ACHN (cell line): Measurements from ENCODE around the gene TMOD3.

Experiments
- DNase-seq: peaks from one replicate; pipeline ENCODE4 v3.0.0-alpha.2; 2015
- in situ Hi-C: cut with HindIII; loops from 2 replicates; pipeline ENCODE4 v1.10.0; 2017; ENCODE audit warnings: low sequenced_read_pairs, low pct_ligation_motif_present, low pct_unique_long_range_greater_than_20kb

The TMOD3 gene

GRCh38 chr15:51816611-51817010 lies 12.8 kb upstream of the TMOD3 start:
- in situ Hi-C loops = no loop called here

GRCh38 chr15:51818150-51818549 lies 11.3 kb upstream of the TMOD3 start:
- no peak for DNase-seq
- in situ Hi-C loops = no loop called here

More at GRCh38 chr15:51816611-51817010, 12.8 kb upstream of the TMOD3 start:
- DNase-seq = no peak

DNA sequence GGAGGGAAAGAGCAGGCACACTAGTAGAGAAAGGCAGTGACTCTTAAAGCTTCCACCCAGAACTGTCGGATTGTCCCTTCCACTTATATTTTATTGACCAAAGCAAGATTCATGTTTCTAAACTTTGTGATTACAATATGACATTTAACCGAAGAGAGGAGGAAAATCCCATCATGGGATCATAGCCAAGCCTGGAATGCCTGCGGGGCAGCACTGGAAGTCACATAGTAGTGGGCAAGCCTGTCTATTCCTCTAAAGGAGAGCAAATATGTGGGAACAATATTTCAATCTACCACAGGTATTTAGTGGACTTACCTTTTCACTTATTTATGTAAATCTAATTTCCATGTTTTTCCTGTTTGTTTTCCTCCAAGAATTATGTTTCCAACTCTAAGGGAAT lies 3.8 kb upstream of the TMOD3 start:
- no peak for DNase-seq
- in situ Hi-C loops = no loop called here

DNA sequence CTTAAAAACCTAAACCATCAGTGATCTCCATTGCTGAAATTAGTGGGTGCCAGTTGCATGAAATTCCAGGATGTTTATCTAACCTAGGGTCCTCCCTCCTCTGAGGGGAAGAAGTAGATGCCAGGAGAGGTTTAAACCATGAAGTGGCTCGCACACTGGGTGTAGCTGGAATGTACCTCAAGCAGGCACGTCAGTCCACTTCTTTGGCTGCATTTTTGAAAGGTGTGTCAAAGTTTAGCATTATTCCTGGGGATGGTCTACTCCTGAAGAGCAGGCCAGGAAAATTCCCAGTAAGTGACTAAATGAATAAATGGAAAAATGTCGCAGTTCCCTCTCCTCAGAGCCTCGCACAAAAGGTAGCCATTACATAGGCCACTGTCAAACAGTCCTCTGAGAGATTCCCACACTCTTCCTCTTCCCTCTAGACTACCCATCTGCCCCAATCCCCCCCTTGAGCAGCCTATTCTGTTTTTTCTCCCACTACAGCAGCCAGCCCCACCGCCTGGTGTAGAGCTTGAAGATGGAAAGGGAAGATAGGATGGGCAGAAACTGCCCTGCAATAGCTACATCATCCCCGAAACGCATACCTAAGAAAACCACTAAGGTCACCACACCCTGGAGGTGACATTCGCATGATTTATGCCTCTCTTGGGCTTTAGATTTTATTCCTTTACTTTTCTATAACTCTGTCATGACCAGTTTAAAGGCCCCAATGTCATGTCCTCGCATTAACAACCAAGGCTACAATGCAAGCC lies 655 bp upstream of the TMOD3 start:
- in situ Hi-C loops = no loop called here
- no peak for DNase-seq

DNA sequence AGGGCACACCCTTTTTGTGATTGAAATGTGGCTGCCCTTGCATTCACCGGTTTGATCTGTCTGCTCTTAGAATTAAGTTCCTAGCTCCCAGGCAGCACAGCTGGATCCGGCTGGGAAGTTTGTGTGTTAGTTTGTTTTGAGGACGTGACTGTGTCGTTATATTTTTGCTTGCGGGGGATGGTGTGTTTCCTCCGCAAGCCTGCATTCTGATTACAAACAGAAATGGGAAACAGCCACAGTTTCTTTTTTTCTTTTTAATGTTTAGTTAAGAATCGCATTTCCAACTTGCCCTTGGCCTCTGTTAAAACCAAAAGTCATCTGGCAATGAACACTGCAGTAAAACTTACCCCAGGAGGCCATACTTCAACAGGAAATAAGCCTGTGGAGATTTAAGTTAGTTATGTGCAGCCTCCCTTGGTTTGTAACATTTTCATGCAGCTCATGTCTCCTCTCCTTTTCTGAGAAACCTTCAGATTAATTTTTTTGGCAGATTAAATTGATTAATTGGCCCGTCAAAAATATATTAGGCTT lies 888 bp downstream of the TMOD3 start:
- in situ Hi-C loops = no loop called here
- DNase-seq = peak; percentile 28

GRCh38 chr15:51833772-51834171 lies 4.3 kb downstream of the TMOD3 start:
- DNase-seq = no peak

DNA sequence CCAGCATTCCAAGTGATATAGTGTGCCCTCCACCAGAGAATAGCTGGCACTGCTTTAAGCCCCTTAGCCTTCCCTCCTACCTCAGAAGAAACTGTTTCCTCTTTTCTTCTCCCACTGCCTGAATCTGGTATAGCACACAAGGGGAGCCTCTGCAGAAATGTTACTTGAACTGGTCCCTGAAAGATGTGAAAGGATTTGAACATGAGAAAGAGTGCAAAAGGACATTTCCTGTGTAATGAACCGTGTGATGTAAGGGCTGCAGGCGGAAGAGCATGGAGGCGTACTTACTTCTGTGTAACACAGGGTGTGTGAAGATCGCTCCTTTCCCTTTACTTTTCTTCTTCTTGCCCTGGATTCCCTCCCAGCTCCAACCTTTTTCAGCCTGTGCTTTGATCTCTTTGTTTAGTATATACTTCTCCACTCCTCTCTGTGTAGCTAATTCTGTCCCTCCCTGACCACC lies 8.4 kb downstream of the TMOD3 start:
- DNase-seq = peak; percentile 15
- in situ Hi-C loops = no loop called here

More at GRCh38 chr15:51833772-51834171, 4.3 kb downstream of the TMOD3 start:
- in situ Hi-C loops = no loop called here

- in situ Hi-C loops = no loop called here
- no peak for DNase-seq
These were observed 8.8 kb downstream of the TMOD3 start for GRCh38 chr15:51838270-51838669.

GRCh38 chr15:51840692-51841091 lies 11.2 kb downstream of the TMOD3 start:
- in situ Hi-C loops = no loop called here

DNA sequence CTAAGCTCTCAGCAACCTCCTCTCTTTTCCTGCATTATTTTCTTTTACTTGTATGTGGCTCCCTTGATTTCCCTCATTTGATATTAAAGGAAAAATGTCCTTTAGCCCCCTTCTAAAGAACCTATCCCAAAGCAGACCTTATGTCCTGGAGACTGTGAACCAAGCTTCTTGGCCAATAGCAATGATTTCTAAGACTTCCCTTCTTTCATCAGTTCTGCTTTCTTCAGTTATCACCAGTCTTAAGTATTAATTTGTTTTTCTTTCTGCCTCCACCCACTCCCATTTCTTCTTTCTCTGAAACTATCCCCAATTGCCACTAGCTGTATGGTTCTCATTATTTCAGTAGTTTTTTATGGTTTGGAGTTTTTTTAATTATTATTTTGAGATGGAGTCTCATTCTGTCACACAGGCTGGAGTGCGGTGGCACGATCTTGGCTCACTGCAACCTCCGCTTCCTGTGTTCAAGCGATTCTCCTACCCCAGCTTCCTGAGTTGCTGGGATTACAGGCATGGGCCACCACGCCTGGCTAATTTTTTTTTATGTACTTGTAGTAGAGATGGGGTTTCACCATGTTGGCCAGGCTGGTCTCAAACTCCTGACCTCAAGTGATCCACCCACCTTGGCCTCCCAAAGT lies 12.1 kb downstream of the TMOD3 start:
- no peak for DNase-seq
- in situ Hi-C loops = no loop called here

More at GRCh38 chr15:51840692-51841091, 11.2 kb downstream of the TMOD3 start:
- no peak for DNase-seq

DNA sequence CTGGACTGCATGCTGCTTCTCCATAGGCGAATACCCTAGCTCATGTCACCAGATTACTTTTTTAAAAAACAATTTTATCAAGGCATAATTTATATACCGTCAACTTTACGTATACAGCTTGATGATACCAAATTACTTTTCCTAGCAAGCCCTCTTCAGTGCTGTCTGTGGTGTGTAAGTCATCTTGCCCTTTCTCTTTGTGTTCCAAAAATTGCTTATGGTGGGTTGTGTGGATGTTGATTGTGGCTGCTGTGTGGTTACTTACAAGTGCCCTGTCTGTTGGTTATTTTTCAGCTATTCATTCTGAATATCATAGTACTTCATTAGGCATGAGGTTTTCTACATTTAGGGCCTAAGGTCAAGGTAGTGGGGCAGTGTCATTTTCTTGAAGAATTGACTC lies 12.8 kb downstream of the TMOD3 start:
- in situ Hi-C loops = no loop called here

DNA sequence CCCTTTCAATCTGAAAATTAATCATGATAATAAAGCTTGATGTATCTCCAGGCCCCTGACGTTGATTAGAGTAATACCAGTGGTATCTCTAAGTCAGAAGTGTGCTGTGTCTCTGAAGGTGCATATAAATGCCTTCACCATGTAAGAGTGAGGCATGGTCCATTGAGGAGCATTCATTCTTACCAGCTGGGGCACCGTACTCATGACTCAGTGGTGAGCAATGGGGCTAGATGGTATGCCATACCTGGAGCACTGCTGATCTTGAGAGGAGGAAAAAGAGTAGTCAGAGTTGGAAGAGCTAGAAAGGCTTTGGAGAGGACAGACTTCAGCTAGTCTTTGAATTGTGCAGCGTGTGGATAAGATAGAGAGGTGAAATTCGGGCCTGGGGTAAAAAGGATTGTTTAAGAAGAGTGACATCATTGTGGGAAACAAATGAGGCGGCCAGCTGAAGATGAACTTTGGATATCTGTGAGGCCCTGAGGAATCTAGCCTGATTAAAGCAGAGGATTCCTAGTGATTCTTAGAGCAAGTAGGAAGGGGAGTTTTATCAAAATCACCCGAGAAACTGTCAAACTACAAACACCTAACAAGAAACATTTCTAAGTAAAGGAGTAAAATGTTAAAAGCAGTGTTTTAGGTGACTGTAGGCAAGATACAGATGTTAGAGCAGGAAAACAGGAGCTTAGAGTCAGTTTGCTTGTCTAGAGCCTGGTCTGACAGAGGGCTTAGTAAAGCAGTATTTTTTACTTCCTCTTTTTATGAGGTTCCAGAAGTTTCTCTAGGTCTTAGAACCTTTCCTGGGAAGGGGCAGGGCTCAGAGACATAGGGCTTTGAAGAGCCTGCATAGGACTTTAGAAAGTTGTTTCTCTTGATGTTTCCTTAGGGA lies 13.6 kb downstream of the TMOD3 start:
- peak; percentile 76 for DNase-seq
- in situ Hi-C loops = no loop called here

More for the DNA sequence above, 12.8 kb downstream of the TMOD3 start:
- no peak for DNase-seq

DNA sequence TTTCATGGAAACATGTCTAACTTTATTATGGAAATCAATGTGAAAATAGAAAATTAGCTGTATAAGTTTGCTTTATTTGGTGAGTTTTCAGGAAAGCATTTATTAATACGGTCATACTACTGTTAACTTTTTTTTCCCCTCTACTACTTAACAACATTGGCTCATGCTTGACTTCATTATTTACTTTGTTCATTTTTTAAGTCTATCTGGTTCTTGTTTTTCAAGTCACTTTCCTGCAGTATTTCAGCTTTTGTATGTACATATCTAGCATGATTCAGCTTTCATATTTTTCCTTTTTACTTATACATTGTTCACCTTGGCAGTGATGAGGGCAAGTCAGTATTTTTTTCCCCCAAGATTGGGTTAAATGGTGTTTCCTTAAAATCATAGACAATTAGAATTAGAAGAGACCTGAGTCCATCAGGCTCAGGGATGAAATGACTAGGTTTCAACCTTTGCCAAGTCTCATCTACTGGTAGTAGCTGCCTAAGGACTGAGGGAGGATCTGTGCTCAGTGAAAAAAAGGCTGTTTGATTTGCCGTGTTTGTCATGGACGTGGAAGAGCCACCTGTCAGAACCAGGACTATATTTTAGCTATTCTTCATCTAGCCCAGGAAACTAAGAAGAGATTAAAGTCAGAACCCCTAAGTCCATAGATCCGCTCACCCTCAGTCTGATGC lies 15.4 kb downstream of the TMOD3 start:
- in situ Hi-C loops = no loop called here
- DNase-seq = no peak

- in situ Hi-C loops = no loop called here
- DNase-seq = no peak
These were observed 16.6 kb downstream of the TMOD3 start for GRCh38 chr15:51846066-51846462.

DNA sequence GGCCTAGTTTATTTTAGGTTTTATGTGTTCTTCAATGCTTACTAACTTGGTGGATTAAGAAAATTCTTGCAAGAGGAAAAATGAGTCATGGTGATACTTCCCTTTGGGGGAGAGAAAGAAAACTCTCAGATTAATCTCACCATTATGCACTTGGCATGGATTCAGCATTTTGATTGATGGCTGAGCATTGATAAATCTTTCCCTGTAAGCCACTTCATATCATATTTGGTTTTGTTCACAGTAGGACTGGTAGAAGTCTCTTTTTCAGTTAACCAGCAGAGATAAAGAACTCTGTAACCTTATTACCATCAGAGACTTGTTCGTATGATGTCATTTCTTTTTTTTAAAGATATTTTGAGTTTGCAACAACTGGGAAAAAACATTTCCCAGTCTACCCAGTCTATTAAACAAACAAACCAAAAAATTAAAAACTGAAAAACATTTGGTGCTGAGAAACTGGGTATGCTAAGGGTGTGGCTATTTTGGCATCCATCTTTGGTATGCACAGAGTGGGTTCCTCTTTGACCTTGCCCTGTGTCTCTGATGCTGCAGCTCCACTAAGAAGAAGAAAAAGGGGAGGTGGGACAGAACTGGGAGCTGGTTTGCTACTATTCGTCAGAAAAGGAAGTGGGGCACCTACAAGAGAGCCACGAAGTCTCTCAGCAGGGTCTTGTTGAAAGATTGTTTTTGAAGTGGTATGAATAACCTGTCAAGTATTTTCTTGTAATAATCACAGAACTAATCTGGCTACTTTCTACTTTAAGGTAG lies 17.2 kb downstream of the TMOD3 start:
- DNase-seq = no peak
- in situ Hi-C loops = no loop called here

GRCh38 chr15:51848811-51849210 lies 19.4 kb downstream of the TMOD3 start:
- in situ Hi-C loops = no loop called here
- DNase-seq = no peak

- in situ Hi-C loops = no loop called here
- no peak for DNase-seq
These were observed 20.4 kb downstream of the TMOD3 start for GRCh38 chr15:51849860-51850259.

GRCh38 chr15:51853998-51854397 lies 24.5 kb downstream of the TMOD3 start:
- no peak for DNase-seq
- in situ Hi-C loops = no loop called here
